Liver (tissue), 9 donors: ENCODE data around the gene RAB18. TPM values are rescaled to one million over a fixed set of nuclear protein-coding genes. Genes with fewer than 3 reads are reported as not detected.

Experiments used
- DNase-seq: peaks from one replicate; pipeline ENCODE4 v3.0.0-alpha.2; 2017; ENCODE audit warnings: low spot score
- H3K27ac ChIP-seq, 2 donors: one replicate each; pipeline ENCODE4 v1.7.0; 2013; ENCODE audit warnings: inconsistent platforms in 2 of 2, low read length in 2 of 2, control low read depth in 1 of 2, low read depth in 1 of 2, mild to moderate bottlenecking in 1 of 2
- H3K27me3 ChIP-seq, 4 donors: one replicate each; pipeline versions ENCODE4 v1.6.1 to v1.7.0; 2013; ENCODE audit warnings: low read length in 3 of 4, inconsistent platforms in 1 of 4, mild to moderate bottlenecking in 1 of 4, moderate library complexity in 1 of 4; ENCODE audit not compliant: control insufficient read depth in 4 of 4, insufficient read depth in 4 of 4
- H3K36me3 ChIP-seq, 4 donors: one replicate each; pipeline versions ENCODE4 v1.6.1 to v1.7.0; 2013; ENCODE audit warnings: low read length in 3 of 4, mild to moderate bottlenecking in 3 of 4, low read depth in 1 of 4, moderate library complexity in 1 of 4; ENCODE audit not compliant: control insufficient read depth in 4 of 4, insufficient read depth in 3 of 4
- H3K4me1 ChIP-seq, 4 donors: one replicate each; pipeline versions ENCODE4 v1.6.1 to v1.7.0; 2013; ENCODE audit warnings: low read length in 3 of 4, mild to moderate bottlenecking in 3 of 4, moderate library complexity in 1 of 4; ENCODE audit not compliant: control insufficient read depth in 4 of 4, insufficient read depth in 4 of 4
- H3K4me3 ChIP-seq, 3 donors: one replicate each; pipeline versions ENCODE4 v1.6.1 to v1.7.0; 2013; ENCODE audit warnings: low read length in 3 of 3, control low read depth in 1 of 3, low read depth in 1 of 3, mild to moderate bottlenecking in 1 of 3
- H3K9ac ChIP-seq, 2 donors: one replicate each; pipeline ENCODE4 v1.7.0; 2013; ENCODE audit warnings: low read length in 2 of 2, mild to moderate bottlenecking in 2 of 2, moderate library complexity in 2 of 2, control low read depth in 1 of 2, low read depth in 1 of 2
- H3K9me3 ChIP-seq, 4 donors: one replicate each; pipeline versions ENCODE4 v1.6.1 to v1.7.0; 2013; ENCODE audit warnings: low read length in 3 of 4; ENCODE audit not compliant: control insufficient read depth in 4 of 4
- EGR1 ChIP-seq, 2 donors: IDR thresholded peaks; 2 replicates each; pipeline ENCODE4 v1.6.1; 2016 to 2018; ENCODE audit warnings: antibody characterized with exemption in 2 of 2, low read depth in 2 of 2
- FOXA1 ChIP-seq: IDR thresholded peaks from 2 replicates; pipeline ENCODE4 v1.6.1; 2016; ENCODE audit warnings: antibody characterized with exemption
- FOXA2 ChIP-seq: IDR thresholded peaks from 2 replicates; pipeline ENCODE4 v1.6.1; 2016; ENCODE audit warnings: antibody characterized with exemption
- GABPA ChIP-seq, 2 donors: IDR thresholded peaks in 1 of 2; conservative IDR thresholded peaks in 1 of 2; 2 replicates each; pipeline ENCODE4 v1.6.1; 2016; ENCODE audit warnings: antibody characterized with exemption in 2 of 2, mild to moderate bottlenecking in 1 of 2, moderate library complexity in 1 of 2
- HNF4A ChIP-seq, 2 donors: conservative IDR thresholded peaks; 2 replicates each; pipeline ENCODE4 v1.6.1; 2016; ENCODE audit warnings: antibody characterized with exemption in 2 of 2, mild to moderate bottlenecking in 2 of 2
- HNF4G ChIP-seq: IDR thresholded peaks from 2 replicates; pipeline ENCODE4 v1.6.1; 2016; ENCODE audit warnings: antibody characterized with exemption
- JUND ChIP-seq, 2 donors: IDR thresholded peaks; 2 replicates each; pipeline ENCODE4 v1.6.1; 2016; ENCODE audit warnings: antibody characterized with exemption in 2 of 2
- NR2F2 ChIP-seq: IDR thresholded peaks from 2 replicates; pipeline ENCODE4 v1.6.1; 2016; ENCODE audit warnings: antibody characterized with exemption
- RAD21 ChIP-seq, 2 donors: IDR thresholded peaks; 2 replicates each; pipeline ENCODE4 v1.6.1; 2016; ENCODE audit warnings: antibody characterized with exemption in 2 of 2, mild to moderate bottlenecking in 2 of 2
- RXRA ChIP-seq, 2 donors: IDR thresholded peaks; 2 replicates each; pipeline ENCODE4 v1.6.1; 2017 to 2018; ENCODE audit warnings: antibody characterized with exemption in 2 of 2, mild to moderate bottlenecking in 1 of 2
- SP1 ChIP-seq: IDR thresholded peaks from 2 replicates; pipeline ENCODE4 v1.6.1; 2018; ENCODE audit warnings: antibody characterized with exemption, mild to moderate bottlenecking
- TAF1 ChIP-seq: conservative IDR thresholded peaks from 2 replicates; pipeline ENCODE4 v1.6.1; 2016; ENCODE audit warnings: antibody characterized with exemption, mild to moderate bottlenecking
- YY1 ChIP-seq: IDR thresholded peaks from 2 replicates; pipeline ENCODE4 v1.6.1; 2016; ENCODE audit warnings: antibody characterized with exemption, mild to moderate bottlenecking
- WGBS: extraction: QIAGEN DNeasy Blood & Tissue Kit; methylation state at CpG from one replicate; pipeline ENCODE4 v1.1.7; 2013; 5-methylcytosine and 5-hydroxymethylcytosine counted together
- polyA plus RNA-seq, 2 donors: library from polyadenylated mRNA; stranded (reverse) in 1 of 2; unstranded in 1 of 2; fragments of 200-250 nt in 1 of 2; fragments of >200 nt in 1 of 2; fragmentation: Nextera tagmentation in 1 of 2; extraction: Ambion mirVana in 1 of 2; gene quantifications; one replicate each; pipeline versions ENCODE4 v1.2.1 to v1.2.3, GENCODE V29; 2013 to 2015
- total RNA-seq, 2 donors: library from RNA; depleted of rRNA; stranded (reverse); fragments of >200 nt; gene quantifications; one replicate each; pipeline ENCODE4 v1.2.3, GENCODE V29; 2014
- TF ChIP-seq, protein P1 (sequence below): IDR thresholded peaks from 2 replicates; pipeline ENCODE4 v1.6.1; 2016; ENCODE audit warnings: antibody characterized with exemption
- TF ChIP-seq, protein P2 (sequence below): IDR thresholded peaks from 2 replicates; pipeline ENCODE4 v1.6.1; 2016; ENCODE audit warnings: antibody characterized with exemption, mild to moderate bottlenecking
- TF ChIP-seq, protein P3 (sequence below): IDR thresholded peaks from 2 replicates; pipeline ENCODE4 v1.6.1; 2016; ENCODE audit warnings: antibody characterized with exemption
- TF ChIP-seq, protein P4 (sequence below): fragments of 150-350 bp; IDR thresholded peaks from 2 replicates; pipeline ENCODE4 v1.5.1; 2017; ENCODE audit warnings: improper control_type of control experiment, low read depth, low read length; ENCODE audit not compliant: missing input control
- TF ChIP-seq, protein P5 (sequence below): IDR thresholded peaks from 2 replicates; pipeline ENCODE4 v1.6.1; 2016; ENCODE audit warnings: antibody characterized with exemption
- donor health status: healthy.
- donor health status: healthy.
- donor health status: healthy.
- donor health status: healthy.
- donor health status: healthy.

The RAB18 gene
- total and polyA plus RNA-seq, 4 donors, result 19.8 to 57.8 (median 25.2) TPM

DNA sequence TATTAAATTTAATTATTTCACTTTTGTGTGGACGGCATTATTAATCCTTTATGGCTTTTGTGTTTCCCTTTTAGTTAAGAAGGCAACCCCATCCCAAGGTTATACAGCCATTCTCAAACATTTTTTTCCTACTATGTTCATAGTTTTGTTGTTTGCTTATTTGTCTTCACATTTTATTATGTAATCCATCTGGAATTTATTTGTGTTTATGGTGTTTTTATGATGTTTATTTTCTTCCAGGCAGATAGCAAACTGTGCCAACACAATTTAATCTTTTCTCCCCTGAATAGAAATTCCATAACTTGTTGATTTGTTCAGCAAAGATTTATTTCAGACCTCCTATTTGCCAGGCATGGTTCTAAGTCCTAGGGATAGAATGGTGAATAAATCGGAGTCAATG is 42.9 kb downstream of the RAB18 start:
- Histone ChIP-seq H3K36me3 (peaks cover 0 to 5% (median 2%) of the 10 kb centered on the region in 4 donors), H3K9ac (no peak overlapping the region), H3K4me1 (no peaks in the 10 kb centered on the region), H3K4me3 (no peak overlapping the region), H3K27me3 (no peaks in the 10 kb centered on the region), H3K9me3 (no peaks in the 10 kb centered on the region), H3K27ac (no peak overlapping the region)
- TF ChIP-seq FOXA2 (no peak), YY1 (no peak), EGR1 (IDR thresholded peaks at IDR 0.05; ENCODE audit: low read depth in 2 of 2) (no peak)
- no peak for DNase-seq
- 96% methylated on average over 2 of the region's 2 CpGs for WGBS

DNA sequence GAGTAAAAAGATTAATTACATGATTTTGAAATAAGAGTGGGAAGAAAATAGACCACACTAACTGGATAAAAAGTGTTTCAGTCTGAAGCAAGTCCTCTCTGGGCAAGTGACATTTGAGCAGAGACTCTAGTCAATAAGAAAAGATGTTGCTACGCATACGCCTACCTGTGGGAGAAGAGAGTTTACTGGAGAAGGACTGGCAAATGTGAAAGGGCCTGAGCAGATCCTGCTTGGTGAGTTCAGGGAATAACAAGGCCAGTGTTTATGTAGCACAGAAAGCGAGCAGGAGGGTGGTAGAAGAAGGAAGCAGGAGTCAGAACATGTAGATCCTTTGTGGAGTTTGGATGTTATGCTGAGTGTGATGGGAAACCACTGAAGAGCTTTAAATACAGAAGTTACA is 43.4 kb downstream of the RAB18 start:
- H3K27me3 ChIP-seq, result no peaks in the 10 kb centered on the region
- H3K27ac ChIP-seq, result no peak overlapping the region
- TF ChIP-seq NR2F2, result no peak
- no peak for TF ChIP-seq FOXA2
- TF ChIP-seq YY1, result no peak
- TF ChIP-seq, protein P1, sequence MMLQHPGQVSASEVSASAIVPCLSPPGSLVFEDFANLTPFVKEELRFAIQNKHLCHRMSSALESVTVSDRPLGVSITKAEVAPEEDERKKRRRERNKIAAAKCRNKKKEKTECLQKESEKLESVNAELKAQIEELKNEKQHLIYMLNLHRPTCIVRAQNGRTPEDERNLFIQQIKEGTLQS, result no peak
- TF ChIP-seq RAD21 (IDR thresholded peaks at IDR 0.05), result no peak
- no peaks in the 10 kb centered on the region for H3K9me3 ChIP-seq
- no peak overlapping the region for H3K9ac ChIP-seq
- peaks cover 0 to 5% (median 2%) of the 10 kb centered on the region in 4 donors for H3K36me3 ChIP-seq
- H3K4me3 ChIP-seq, result no peak overlapping the region
- 97% methylated on average over 3 of the region's 3 CpGs for WGBS
- H3K4me1 ChIP-seq, result no peaks in the 10 kb centered on the region
- DNase-seq, result no peak

DNA sequence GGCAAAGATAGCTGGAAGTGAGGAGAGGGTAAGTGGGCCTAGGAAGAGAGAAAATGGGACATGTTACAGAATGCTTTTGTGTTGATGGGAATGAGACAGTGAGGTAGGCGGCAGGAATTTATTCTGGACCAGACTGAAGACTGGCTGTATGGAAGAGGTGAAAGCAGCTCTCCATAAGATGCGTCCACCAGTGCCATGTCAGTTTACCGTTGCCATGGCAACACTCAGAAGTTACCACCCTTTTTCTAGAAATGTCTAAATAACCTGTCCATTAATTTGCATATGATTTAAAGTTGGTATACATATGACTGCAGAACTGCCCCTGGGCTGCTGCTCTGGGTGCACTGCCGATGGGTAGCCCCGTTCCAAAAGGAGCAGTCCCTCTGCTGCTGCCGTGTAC is 46.7 kb downstream of the RAB18 start:
- Histone ChIP-seq H3K4me1 (no peaks in the 10 kb centered on the region), H3K9me3 (no peaks in the 10 kb centered on the region), H3K9ac (no peak overlapping the region), H3K27me3 (no peaks in the 10 kb centered on the region), H3K36me3 (no peaks in the 10 kb centered on the region), H3K27ac (no peak overlapping the region), H3K4me3 (no peak overlapping the region)
- TF ChIP-seq YY1, result no peak
- no peak for TF ChIP-seq HNF4G
- TF ChIP-seq, protein P2, sequence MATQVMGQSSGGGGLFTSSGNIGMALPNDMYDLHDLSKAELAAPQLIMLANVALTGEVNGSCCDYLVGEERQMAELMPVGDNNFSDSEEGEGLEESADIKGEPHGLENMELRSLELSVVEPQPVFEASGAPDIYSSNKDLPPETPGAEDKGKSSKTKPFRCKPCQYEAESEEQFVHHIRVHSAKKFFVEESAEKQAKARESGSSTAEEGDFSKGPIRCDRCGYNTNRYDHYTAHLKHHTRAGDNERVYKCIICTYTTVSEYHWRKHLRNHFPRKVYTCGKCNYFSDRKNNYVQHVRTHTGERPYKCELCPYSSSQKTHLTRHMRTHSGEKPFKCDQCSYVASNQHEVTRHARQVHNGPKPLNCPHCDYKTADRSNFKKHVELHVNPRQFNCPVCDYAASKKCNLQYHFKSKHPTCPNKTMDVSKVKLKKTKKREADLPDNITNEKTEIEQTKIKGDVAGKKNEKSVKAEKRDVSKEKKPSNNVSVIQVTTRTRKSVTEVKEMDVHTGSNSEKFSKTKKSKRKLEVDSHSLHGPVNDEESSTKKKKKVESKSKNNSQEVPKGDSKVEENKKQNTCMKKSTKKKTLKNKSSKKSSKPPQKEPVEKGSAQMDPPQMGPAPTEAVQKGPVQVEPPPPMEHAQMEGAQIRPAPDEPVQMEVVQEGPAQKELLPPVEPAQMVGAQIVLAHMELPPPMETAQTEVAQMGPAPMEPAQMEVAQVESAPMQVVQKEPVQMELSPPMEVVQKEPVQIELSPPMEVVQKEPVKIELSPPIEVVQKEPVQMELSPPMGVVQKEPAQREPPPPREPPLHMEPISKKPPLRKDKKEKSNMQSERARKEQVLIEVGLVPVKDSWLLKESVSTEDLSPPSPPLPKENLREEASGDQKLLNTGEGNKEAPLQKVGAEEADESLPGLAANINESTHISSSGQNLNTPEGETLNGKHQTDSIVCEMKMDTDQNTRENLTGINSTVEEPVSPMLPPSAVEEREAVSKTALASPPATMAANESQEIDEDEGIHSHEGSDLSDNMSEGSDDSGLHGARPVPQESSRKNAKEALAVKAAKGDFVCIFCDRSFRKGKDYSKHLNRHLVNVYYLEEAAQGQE, result no peak
- no peak for TF ChIP-seq FOXA2
- TF ChIP-seq SP1, result no peak
- no peak for TF ChIP-seq TAF1
- no peak for TF ChIP-seq FOXA1
- TF ChIP-seq, protein P1, result no peak
- TF ChIP-seq HNF4A (conservative IDR thresholded peaks at IDR 0.05), result no peak
- no peak for TF ChIP-seq RAD21 (IDR thresholded peaks at IDR 0.05)
- TF ChIP-seq NR2F2, result no peak
- no peak for TF ChIP-seq JUND (IDR thresholded peaks at IDR 0.05)
- TF ChIP-seq, protein P3, sequence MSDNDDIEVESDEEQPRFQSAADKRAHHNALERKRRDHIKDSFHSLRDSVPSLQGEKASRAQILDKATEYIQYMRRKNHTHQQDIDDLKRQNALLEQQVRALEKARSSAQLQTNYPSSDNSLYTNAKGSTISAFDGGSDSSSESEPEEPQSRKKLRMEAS, result no peak
- TF ChIP-seq EGR1 (IDR thresholded peaks at IDR 0.05; ENCODE audit: low read depth in 2 of 2), result no peak
- TF ChIP-seq GABPA (IDR thresholded peaks at IDR 0.05 in 1 of 2, conservative IDR thresholded peaks at IDR 0.05 in 1 of 2), result no peak
- TF ChIP-seq, protein P4, sequence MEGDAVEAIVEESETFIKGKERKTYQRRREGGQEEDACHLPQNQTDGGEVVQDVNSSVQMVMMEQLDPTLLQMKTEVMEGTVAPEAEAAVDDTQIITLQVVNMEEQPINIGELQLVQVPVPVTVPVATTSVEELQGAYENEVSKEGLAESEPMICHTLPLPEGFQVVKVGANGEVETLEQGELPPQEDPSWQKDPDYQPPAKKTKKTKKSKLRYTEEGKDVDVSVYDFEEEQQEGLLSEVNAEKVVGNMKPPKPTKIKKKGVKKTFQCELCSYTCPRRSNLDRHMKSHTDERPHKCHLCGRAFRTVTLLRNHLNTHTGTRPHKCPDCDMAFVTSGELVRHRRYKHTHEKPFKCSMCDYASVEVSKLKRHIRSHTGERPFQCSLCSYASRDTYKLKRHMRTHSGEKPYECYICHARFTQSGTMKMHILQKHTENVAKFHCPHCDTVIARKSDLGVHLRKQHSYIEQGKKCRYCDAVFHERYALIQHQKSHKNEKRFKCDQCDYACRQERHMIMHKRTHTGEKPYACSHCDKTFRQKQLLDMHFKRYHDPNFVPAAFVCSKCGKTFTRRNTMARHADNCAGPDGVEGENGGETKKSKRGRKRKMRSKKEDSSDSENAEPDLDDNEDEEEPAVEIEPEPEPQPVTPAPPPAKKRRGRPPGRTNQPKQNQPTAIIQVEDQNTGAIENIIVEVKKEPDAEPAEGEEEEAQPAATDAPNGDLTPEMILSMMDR, result no peak
- TF ChIP-seq RXRA (IDR thresholded peaks at IDR 0.05), result no peak
- TF ChIP-seq, protein P5, sequence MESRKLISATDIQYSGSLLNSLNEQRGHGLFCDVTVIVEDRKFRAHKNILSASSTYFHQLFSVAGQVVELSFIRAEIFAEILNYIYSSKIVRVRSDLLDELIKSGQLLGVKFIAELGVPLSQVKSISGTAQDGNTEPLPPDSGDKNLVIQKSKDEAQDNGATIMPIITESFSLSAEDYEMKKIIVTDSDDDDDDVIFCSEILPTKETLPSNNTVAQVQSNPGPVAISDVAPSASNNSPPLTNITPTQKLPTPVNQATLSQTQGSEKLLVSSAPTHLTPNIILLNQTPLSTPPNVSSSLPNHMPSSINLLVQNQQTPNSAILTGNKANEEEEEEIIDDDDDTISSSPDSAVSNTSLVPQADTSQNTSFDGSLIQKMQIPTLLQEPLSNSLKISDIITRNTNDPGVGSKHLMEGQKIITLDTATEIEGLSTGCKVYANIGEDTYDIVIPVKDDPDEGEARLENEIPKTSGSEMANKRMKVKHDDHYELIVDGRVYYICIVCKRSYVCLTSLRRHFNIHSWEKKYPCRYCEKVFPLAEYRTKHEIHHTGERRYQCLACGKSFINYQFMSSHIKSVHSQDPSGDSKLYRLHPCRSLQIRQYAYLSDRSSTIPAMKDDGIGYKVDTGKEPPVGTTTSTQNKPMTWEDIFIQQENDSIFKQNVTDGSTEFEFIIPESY, result no peak
- WGBS, result 88% methylated on average over 6 of the region's 6 CpGs
- DNase-seq, result no peak
